Middle frontal gyrus (tissue), 1 donor: ENCODE results near the gene DDX41.

Source experiments
- DNase-seq: peaks from one replicate; pipeline ENCODE4 v3.0.0-alpha.2; 2015; ENCODE audit warnings: low spot score; ENCODE audit errors: extremely low spot score

The DDX41 gene

GRCh38 chr5:177469750-177470525, 46.8 kb downstream of the DDX41 start:
- no peak for DNase-seq

GRCh38 chr5:177468685-177469628, 47.8 kb downstream of the DDX41 start:
- DNase-seq, result no peak

DNA sequence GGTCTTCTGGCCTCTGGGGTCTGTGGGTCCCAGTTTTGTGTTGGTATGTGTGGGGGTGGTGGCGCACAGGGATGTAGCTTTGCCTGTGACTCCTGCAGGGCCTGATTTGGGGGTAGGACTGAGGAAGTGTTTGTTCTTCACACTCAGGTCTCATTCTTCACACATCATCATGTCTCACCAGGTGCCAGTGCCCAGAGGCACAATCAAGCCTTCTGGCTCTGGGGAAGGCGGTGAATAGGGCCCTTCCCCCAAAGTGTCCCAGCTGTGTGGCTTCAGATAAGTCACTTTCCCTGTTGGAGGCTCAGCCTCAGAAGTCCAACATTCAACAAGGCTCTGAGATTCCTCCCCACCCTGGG, 48.5 kb downstream of the DDX41 start:
- no peak for DNase-seq

- no peak for DNase-seq
Observed at GRCh38 chr5:177467436-177467835, 49.3 kb downstream of the DDX41 start.

DNA sequence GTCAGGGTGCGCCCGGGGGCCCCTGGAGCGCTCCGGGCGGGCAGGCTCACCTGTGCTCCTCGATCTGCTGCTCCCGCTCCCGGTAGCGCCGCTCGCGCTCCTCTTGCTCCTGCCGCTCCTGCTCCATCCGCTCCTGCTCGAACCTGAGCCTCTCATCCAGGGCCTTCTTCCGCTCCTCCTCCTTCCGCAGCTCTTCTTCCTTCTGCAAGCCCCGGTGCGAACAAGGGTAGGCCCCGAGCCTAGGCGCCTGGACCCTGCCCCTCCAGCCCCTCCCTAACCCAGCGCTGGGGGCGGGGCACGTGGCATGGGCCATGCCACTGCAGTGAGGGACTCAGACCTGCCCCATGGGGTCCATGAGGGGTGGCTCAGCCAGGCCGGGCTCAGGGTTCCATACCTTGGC, 49.9 kb downstream of the DDX41 start:
- no peak for DNase-seq

DNA sequence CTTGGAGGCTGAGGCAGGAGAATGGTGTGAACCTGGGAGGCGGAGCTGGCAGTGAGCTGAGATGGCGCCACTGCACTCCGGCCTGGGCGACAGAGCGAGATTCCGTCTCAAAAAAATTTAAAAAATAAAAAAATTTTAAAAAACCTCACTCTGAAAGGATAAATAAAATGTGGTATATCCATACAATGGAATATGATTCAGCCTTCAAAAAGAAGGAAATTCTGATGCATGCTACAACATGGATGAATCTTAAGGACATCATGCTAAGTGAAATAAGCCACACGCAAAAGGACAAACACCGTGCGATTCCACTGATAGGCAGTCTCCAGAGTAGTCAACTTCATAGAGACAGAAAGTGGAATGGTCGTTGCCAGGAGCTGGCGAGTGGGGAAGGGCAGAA, 51.7 kb downstream of the DDX41 start:
- no peak for DNase-seq

DNA sequence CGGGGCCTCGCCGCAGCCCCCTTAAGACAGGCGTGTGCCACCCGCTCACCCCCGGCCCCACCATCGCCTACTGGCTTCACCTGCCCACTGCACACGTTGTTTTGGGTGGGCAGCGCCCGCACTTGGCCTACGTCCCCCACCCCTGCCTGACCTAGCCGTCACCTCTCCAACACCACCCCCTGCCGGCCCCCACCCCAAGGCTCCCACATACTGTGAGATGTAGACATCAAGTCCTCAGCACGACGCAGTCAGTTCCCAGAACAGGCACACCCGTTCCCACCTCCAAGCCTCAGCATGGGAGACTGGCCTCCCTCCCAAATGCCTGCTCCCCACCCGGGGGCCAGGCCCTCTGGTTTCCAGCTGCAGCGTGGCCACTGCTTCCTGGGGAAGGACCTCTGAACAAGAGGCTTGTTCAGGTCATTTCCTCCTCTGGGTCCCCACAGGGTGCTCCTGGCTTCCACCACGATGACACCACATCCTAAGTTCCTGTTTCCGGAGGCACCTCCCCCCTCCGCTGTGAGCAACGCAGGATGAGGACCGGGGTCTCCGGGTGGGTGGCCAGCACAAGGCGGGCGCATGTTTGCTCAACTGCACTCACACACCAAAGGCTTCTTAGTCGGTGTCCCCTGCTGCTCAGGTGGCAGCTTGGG, 54.6 kb downstream of the DDX41 start:
- no peak for DNase-seq
